NCI-H187 (cell line): ENCODE data around the gene IFI44L.

Experiments
- DNase-seq, 2 experiments: peaks; one replicate each; lab custom pipeline; 2025; lab: John Stamatoyannopoulos, UW

IFI44L gene

DNA sequence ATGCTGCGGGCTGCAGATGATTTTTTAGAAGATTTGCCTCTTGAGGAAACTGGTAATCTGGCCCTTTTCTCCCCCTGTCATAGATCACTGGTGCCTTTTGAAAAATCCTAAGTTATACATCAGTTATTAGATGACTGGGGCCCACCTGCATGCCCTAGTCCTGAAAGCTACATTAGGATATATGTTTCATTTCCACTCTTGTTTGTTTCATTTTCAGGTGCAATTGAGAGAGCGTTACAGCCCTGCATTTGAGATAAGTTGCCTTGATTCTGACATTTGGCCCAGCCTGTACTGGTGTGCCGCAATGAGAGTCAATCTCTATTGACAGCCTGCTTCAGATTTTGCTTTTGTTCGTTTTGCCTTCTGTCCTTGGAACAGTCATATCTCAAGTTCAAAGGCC, 21.3 kb downstream of the IFI44L start:
- no peak for DNase-seq

DNA sequence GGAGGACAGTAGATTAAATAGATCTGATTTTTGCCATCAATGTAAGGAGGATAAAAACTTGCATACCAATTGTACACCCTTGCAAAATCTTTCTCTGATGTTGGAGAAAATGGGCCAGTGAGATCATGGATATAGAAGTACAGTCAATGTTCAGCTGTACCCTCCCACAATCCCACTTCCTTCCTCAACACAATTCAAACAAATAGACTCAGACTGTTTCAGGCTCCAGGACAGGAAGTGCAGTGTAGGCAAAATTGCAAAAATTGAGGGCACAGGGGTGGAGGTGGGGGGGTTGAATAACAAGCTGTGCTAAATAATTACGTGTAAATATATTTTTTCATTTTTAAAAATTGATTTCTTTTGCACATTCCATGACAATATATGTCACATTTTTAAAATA, 25.5 kb downstream of the IFI44L start:
- DNase-seq, result no peak

DNA sequence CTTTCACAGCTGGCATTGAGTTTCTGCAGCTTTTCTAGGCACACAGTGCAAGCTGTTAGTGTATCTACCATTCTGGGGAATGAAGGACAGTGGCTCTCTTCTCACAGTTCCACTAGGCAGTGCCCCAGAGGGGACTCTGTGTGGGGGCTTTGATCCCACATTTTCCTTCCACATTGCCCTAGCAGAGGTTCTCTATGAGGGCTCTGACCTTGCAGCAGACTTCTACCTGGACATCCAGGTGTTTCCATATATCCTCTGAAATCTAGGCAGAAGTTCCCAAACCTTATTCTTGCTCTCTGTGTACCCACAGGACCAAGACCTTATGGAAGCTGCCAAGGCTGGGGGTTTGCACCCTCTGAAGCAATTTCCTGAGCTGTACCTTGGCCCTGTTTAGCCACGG, 27.0 kb downstream of the IFI44L start:
- DNase-seq, result no peak

DNA sequence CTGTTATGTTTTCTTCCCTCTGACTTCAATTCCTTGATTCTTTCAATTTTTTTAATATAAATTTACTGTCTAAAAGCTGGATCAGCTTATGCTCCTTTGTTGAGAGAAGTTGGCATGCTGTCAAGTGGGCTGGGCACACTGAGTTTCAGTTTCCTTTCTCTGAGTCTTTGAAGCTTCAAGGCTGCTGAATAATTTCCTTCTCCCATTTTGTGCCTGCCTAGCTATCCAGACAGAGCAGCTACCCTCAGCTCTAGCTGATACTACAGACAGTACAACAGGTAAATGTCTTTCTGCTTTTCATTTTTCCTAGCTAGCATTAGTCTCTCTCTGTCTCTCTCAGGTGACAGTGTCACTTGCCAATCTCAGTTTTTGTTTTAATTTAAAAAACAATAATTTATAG, 29.4 kb downstream of the IFI44L start, which contains the start of gene IFI44:
IFI44 (plus strand) TSS at position 204 of the 400 bp plus-strand sequence. CDS start 365 bp downstream, outside the sequence.
- no peak for DNase-seq

DNA sequence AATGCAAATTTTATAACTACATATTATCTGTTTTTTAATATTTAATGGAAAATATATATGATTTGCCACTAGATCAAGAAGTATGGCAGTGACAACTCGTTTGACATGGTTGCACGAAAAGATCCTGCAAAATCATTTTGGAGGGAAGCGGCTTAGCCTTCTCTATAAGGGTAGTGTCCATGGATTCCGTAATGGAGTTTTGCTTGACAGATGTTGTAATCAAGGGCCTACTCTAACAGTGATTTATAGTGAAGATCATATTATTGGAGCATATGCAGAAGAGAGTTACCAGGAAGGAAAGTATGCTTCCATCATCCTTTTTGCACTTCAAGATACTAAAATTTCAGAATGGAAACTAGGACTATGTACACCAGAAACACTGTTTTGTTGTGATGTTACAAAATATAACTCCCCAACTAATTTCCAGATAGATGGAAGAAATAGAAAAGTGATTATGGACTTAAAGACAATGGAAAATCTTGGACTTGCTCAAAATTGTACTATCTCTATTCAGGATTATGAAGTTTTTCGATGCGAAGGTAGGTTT, 29.9 kb downstream of the IFI44L start:
- no peak for DNase-seq

DNA sequence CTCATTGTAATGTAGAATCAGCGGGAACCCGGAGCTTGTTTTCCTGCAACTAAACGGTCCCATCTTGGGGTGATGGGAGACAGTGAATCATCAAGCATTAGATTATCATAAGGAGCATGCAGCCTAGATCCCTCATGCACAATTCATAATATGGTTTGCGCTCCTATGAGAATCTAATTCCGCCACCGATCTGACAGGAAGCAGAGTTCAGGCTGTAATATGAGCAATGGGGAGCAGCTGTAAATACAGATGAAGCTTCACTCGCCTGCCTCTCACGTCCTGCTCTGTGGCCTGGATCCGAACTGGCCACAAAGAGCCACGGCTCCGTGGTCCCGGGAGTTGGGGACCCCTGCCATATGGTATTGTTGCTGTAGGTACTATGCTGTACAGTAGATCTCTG, 31.0 kb downstream of the IFI44L start:
- no peak for DNase-seq

DNA sequence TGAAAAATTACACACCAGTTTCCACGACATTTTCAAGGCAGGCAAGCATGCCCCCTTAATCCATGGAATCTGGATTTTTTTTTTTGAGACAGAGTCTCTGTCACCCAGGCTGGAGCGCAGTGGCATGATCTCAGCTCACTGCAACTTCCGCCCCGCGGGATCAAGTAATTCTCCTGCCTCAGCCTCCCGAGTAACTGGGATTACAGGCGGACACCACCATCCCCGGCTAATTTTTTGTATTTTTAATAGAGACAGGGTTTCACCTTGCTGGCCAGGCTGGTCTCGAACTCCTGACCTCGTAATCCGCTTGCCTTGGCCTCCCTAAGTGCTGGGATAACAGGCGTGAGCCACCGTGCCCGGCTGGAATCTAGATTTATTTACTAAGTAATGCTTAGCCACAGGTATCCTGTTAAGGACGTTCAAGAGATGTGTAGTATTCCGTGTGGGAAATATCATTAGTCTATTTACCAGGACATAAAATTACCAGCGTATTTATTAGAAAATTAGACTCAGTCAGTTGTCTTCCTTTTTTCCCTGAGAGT, 31.8 kb downstream of the IFI44L start:
- DNase-seq, result no peak

DNA sequence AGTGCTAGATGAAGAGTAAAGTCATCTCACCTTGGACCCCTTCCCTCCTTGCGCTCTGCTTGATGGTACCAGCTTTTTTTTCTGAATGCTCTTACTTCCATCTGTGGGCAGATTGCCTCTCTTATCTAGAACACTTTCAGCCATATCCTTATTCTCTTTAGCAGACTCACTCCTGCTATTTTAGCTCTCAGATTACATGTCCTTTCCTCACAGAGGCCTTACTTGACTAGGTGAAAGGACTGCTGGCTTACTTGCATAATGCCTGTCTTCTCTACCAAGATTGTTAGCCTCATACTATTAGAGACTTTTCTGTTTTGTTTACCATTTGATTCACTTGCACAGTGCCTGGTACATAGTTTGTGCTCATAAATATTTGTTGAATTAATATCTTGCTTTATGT, 38.7 kb downstream of the IFI44L start:
- DNase-seq, result no peak

DNA sequence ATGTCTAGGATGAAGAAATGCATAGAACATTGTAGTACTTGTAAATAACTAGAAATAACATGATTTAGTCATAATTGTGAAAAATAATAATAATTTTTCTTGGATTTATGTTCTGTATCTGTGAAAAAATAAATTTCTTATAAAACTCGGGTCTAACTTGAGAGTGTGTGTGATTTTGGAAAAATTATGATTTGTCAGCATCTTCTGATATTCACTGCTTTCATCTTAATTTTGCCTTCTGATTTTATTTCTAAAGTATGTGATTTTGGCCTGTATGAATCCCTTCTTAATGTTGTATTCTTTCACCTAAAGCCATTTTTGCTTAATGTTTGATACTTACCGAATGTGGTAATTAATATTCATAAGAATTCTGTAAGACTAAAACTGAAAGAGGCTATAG, 43.7 kb downstream of the IFI44L start:
- no peak for DNase-seq

DNA sequence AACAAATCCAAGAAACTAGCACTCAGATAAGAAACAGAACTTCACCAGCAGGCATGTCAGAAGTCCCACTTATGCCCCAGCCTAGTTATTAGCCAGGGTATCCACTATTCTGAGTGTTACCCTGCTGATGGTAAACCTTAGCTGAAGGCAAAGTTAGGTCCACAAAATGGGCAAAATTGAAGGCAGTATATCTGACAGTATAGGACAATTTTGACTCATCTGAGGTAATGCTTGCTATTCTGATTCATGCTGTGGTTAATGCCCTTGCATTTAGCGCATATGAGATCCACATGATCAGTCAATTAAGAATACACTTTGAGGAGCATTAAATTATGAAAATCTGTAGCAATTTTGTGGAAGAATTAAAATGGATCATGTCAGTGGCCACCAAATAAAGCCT, 44.5 kb downstream of the IFI44L start:
- no peak for DNase-seq

DNA sequence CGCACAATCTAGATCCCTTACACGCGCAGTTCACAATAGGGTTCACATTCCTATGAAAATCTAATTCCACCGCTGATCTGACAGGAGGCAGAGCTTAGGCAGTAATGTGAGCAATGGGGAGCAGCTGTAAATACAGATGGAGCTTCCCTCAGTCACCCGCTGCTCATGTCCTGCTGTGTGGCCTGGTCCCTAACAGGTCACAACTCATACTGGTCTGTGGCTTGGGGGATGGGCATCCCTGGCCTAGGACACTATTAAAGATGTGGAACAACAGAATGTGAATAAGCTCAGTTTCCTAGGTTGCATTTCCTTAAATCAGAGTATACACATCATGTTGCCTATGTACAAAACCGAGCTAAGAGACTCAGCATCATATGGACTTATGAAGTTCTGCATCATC, 45.6 kb downstream of the IFI44L start:
- DNase-seq, result no peak

DNA sequence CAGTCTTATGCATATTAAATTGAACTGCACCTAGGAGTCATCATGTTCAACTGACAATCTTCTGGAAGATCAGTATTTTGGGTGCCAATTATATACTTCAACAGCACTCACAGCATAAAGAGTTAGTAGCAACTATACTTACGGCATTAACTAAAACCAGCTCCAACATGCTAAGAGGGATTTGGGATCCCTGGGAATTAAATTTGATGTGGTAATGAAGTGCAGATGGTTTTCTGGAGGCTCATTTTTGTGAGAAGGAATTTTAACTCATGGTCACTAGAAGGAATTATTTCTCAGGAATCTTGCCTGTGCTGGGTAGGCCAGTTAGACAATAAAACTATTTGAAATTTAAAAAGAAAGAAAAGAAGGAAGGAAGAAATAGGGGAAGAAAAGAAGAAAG, 47.7 kb downstream of the IFI44L start:
- DNase-seq, result no peak

DNA sequence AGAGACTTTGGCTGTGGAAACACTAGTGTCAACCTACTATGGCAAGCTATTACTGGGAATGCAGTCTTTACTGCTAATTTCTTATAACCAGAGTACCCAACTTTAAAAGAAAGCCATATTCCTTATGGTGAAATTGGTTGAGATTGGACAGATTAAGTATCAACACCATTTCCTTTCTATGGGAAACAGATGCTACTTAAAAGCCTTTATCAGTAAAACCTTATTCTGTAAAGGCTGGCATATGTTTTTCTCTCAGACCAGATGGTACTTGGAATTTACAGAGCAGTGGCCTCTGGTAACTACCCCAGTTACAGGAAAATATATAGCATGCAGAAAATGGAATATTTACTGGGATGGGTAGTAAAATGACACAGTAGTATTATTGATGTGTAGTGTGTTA, 48.2 kb downstream of the IFI44L start:
- DNase-seq, result no peak

DNA sequence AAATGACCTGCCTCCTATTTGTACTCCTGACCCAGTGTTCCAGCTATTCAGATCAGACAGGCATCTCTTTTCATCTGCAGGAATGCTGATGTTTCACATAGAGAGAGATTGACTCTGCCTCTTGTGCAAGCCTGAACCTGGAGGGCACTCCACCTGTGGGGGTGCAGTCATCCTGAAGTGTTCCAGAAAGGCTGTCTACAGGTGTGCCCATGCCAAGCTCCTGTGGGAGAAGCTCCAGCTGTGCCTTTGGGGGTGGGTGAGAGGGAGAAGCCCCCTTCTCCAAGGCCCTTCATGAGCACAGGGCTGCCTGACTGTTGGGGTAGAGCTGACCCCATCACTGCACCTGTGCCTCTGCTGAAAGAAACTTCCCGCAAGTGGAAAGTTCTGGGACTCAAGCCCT, 52.2 kb downstream of the IFI44L start:
- DNase-seq, result no peak

DNA sequence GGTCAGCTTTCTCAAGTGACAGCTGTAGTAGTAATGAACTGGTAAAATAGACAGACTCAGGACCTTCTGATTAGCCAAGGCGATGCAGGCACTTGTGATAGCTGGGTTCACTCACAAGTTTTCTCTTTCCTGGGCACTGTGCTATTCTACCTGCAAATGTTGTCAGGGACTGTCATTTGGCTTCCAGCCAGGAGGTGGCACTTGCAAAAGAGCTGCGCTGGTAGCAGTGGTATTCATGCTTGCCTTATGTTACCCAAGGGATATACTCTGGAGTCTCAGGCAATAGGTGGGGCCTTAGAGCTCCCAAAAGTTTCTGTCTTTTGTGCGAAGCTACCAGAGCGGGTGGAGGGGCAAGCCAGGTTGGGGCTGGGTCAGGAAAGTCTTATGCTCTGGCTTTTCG, 52.9 kb downstream of the IFI44L start:
- DNase-seq, result no peak

DNA sequence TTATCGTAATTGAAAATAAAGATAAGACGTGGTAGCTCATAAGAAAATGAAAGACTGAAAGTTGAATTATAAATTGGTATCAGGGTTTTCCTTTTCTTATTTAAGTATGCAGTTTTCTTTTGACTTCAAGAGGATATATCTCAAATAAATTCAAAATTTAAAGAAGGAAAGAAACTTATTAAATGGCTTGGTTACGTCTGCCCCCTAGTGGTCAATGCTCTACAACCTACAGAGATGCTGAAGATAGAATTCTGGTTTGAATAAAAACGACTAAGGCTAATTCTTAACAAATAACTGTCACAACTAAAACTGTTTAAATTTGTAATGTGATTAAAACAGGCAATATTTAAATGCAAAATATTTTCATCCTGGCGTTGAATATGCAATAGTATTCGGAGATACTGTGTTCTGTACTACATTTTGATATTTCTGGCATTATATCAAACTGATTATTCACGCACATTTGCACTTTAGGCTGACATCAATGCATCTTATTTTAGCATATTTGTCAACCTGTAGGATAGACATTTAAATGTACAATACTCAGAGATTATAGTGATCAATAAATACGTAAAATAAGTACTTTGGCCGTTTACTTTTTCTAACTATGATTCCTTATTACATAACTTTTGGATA, 56.2 kb downstream of the IFI44L start:
- no peak for DNase-seq

DNA sequence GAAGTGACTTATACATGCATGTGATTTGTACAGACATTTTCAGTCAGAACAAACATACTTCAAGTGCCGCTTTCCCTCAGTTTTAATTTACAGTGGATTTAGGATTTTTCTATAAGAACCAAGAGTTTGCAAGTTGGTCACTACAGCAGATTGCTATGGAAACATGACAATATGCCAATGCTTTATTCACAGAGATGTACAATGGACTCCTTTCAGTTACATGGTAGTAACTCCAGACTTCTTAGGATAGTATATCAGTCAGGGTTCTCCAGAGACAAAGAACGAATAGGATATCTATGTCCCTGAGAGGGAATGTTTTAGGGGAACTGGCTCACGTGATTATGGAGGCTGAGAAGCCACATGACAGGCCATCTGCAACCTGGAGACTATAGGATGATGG, 56.7 kb downstream of the IFI44L start:
- no peak for DNase-seq

DNA sequence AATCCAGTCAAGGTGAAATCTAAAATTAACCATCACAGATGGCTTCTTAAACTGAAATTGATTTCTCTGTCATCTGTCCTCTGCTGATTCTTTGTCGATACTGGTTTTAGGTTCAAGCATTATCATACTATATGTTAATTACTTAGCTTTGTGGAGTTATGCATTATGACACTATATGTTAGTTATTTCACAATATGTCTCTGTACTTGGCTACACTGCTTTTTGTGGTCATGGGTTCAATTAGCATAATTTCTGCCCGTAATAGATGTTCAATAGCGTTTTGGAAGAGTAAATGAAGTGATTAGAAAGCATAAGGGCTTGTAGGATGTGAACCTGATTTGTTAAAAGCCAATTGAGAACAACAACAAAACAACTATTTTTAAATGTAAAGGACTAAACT, 57.5 kb downstream of the IFI44L start:
- DNase-seq, result no peak

DNA sequence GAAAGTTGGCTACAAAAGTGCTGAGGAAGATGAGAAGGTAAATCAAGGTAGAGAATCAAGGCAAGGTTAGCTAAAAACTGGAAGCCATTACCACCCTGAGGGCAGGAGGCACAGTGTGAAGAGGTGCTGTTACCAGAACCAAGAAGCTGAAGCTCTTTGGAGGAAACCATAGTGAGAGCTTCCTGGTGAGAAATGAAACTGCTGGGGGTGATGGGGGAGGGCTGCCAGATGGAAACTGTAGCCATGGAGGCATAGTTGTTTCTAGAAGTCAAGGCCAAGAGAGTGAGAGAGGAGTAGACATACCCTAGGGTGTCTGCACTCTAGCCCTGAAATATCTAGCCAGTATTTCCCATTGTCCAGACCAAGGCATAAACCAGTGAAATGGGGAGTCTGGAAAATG, 58.1 kb downstream of the IFI44L start:
- DNase-seq, result no peak

DNA sequence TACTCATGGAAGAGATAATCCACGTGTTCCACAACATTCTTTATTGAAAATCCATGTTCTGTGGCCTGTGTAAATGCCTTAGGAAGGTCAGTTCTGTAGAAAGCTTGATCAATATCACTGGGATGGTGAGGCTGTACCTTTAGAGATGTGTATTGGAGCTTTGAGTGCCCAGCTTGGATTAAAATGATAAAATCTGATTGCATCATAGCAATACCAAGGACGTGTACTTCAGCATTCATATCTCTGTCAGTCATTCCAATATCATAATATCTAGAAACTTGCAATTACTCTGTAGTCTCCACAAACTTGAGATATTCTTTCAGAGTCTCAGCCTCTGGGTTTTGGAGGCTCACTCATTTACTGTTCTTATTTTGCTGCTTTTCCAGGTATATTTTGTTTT, 61.0 kb downstream of the IFI44L start:
- no peak for DNase-seq

DNA sequence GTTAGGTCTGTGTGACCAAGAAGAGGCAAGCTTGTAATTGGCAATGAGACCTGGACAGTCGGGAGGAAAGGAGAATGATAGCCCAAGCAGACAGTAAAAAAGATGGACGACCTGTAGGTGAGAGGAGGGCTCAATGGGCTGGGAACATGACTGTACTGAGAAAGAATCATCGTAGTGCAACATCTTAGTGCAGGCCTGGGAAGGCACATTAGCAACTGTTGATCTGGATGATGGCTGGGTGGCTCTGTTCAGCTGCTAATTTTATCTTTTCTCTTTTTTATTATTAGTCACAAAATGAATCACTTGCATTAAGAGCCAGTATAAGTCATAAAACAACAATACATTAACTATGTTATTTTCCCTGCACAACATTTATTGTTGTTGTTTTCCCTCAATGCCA, 62.2 kb downstream of the IFI44L start:
- no peak for DNase-seq

DNA sequence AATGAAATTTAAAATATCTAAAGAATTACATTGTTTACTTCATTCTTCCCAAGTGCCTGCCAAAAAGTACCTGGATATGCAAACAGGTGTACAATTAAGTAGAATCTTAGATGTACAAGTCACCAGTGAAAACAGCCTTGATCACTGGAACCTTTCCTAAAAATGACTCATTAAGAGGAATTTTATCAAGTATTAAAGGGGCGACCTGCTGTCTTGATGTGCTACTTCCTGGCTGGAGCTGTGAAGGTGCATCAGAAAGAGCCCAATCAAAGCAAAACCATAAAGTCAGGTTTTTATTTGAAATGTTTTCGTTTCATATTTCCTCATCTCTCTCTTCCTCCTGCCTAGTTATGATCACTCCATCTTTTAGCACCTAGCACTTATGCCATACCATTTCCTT, 62.8 kb downstream of the IFI44L start:
- no peak for DNase-seq

DNA sequence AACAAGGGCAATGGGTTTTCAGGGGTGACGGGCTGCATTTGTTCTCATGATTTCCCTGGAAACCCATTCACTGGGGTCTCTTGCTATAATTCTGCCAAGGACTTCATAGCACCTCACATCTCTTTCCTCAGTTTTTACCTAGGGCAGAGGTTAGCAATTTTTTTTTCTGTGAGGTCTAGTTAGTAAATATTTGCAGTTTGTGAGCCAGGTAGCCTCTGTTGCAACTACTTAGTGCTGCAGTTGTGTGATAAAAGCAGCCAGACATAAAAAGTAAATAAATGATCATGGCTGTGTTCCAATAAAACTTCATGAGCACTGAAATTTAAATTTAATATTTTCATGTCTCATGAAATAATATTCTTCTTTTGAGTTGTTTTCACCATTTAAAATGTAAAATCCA, 67.1 kb downstream of the IFI44L start:
- DNase-seq, result no peak

DNA sequence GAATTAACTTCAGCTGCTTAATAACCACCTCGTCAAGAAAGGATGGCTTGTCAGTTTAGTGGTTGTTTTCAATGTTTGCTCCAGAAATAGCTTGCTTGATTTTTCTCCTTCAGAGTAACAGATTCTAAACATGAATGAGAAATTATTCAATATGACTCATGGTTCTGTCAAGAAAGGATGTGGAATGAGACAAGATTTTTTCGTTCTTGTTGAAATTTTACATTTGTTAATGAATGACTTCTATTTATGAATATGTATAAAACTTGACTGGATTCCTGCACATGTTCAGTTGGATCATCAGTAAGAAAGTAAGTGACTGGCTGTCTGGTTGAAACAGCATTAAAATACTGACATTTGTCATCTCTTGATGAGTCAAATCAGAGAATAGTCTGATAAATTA, 67.7 kb downstream of the IFI44L start:
- no peak for DNase-seq
